Esophagus squamous epithelium (tissue), 4 donors: ENCODE results near the gene SNX32.

Experiments used
- CTCF ChIP-seq, 6 experiments: fragments of 450-650 bp in 4 of 6; fragments of 200-600 bp in 2 of 6; sonication (generic) in 2 of 6; IDR thresholded peaks; one replicate each; pipeline ENCODE4 v1.5.1; 2016 to 2019; ENCODE audit warnings: antibody characterized with exemption in 6 of 6, mild to moderate bottlenecking in 4 of 6, moderate library complexity in 4 of 6
- POLR2A ChIP-seq, 4 donors: fragments of 450-650 bp; IDR thresholded peaks; one replicate each; pipeline ENCODE4 v1.6.1; 2017; ENCODE audit warnings: antibody characterized with exemption in 4 of 4, mild to moderate bottlenecking in 4 of 4, moderate library complexity in 3 of 4

- TF ChIP-seq POLR2A (IDR thresholded peaks at IDR 0.05) (no peak), CTCF (IDR thresholded peaks at IDR 0.05) (no peak)
Observed at GRCh38 chr11:65850217-65851082, 16.7 kb downstream of the SNX32 start.
